NOMO-1 treated with dmso at 0.1 percent for 144 hours (cell line): ENCODE results near the gene IL1R1.
"Not testable (repeated sequence)": the region's sequence is repeated elsewhere in the genome, so short reads cannot be mapped to it uniquely, and the experiment has no call there.

Experiments used
- DNase-seq: peaks from one replicate; lab custom pipeline; 2025; ENCODE audit not compliant: unreplicated experiment; lab: John Stamatoyannopoulos, UW

IL1R1 gene

DNA sequence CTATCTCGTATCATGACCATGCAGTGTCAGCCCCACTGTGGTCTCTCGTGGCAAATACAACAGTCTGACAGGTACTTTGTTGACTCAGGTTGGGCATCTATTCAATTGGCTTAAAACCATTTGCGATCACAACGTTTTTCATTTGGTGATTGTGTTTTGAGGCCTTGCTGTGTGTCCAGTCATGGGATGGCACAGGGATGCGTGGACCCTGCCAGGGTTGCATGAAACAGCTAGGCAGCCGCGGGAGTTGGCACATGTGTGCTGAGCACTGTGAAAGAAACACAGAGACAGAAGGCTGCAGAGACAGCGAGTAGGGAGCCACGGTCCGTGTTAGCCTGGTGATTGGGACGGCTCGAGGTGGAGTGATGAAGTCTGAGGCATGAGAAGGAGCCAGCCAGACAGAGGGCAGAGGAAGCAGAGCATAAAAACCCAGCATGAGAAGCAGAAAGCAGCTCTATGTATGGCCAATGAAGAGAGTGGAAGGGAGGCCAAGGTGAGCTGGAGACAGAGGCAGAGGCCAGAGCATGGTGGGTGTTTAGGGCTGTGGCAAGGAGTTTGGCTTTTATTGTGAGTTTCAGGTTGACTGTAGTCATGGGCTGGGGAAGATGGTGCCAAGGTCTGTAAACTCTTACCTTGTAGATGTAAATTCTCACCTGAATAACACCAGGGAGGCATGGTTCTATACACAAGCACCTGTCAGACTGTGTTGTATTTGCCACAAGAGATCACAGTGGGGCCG is 31.8 kb upstream of the IL1R1 start:
- DNase-seq, result no peak

DNA sequence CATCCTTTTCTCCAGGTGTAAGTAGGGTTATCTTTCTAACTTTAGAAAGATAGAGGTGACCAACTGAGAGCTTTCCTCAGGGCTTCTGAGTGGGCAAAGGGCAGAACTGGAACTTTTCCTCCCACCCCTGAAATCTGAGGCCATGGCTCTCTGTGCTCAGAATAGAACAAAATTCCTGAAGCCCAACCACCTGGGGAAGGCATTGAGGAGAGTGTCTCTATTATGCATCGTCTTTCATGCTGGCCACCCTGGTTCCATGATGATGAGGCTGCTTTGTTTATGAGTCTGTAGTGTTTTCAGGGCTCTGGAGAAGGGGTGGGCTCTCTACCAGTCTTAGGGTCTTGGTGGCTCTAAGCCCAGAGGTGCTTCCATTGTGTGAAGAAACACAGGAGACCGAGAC is 30.7 kb upstream of the IL1R1 start:
- no peak for DNase-seq

DNA sequence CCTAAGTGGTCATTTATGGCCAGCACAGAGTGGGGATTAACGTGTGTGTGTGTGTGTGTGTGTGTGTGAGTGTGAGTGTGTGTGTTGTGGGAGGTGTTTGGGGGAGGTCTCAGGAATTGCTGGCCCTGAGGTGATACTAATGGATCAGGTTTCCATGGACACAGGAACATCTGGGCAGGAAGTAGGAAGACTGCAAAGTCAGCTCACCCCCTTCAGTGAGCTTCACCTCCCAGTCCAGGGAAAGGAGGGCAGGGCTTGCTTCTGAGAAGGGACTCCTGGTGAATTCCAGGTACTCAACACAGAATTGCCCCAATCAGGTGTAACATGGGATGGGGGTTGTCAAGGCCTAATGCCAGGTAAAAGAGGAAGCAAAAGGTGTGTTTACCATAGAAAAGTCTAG is 30.3 kb upstream of the IL1R1 start:
- DNase-seq, result no peak

DNA sequence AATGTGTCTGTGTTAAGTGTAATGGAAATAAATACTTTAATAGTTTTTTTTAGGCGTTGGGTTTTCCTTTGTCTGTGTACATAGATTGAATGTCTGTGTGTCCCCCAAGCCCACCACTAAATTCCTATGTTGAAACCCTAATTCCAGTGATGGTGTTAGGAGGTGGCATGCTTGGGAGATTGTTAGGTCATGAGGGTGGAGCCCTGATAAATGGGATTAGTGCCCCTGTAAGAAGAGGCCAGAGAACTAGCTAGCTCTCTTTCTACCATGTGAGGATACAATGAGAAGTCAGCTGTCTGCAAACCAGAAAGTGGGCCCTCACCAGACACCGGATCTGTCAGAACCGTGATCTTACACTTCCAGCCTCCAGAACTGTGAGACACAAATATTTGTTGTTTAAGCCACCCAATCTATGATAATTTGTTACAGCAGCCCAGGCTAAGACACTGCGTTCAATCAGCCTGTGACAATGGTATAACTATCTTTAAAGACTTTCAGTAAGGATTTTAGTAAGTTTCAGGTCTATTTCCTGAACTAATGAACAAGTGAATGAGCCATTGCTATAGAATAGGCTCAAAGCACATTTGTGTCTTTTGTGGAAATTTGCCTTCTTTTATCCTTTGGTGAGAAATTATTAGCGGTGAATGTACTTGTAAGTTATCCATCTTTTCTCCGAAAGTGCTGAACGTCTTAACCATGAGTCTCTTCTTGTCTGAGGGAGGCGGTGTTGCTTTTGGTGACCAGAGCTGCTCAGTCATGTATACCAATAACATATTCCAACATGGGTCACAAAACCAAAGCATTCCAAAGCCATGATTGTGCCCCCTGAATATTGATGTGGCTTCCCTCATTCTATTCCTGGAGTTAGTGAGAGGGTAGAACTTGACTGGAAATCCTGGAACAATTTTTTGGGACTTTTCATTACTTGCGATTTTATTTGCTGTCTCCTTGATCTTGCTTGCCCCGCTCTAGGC is 29.6 kb upstream of the IL1R1 start:
- no peak for DNase-seq

DNA sequence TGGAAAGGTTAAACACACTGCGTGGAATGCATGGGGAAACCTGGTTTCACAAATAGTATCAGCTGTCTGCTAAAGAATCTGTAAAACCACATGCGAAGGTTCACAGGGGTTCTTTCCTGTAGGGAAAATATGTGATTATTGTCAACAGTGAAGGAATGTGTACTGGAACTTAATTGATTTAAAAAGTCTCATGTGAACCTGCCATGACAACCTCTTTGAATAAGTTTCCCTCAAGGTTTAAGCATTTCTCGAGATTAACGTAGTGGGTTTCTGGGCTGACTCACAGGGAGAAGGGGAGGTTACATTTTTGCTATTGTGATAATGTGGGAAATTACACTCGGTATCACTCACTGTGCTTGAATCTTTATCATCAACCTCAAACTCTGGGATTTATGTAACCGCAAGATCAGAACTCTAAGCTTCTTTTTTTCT is 28.2 kb upstream of the IL1R1 start:
- no peak for DNase-seq

DNA sequence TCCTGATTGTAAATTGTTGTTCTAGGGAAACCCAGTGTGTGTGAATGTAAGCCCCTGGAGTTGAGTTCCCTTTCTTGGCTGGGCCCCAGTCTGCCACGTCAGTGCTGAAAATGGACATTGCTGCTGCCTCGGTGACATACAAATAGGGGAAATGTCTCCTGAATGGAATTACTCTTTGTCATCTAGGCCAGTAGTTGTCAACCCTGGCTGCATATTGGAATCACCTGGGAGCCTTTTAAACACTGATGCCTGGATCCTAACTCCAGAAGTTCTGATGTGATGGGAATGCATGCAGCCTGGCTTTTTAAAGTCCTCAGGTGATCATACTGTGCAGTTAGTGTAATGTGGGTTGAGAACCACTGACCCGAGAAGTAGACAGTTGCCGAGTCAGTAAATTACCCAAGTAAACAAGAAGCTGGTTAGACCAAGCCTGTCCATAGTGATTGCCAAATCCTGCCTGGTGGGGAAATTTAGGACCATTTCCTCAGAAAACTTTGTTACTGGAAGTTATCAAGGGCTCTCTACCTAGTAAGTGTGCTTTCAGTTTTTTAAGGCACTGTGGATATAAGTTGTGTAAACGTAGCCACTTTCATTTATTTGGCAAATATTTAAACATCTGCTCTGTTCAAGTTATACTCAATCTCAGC is 27.6 kb upstream of the IL1R1 start:
- DNase-seq, result no peak

DNA sequence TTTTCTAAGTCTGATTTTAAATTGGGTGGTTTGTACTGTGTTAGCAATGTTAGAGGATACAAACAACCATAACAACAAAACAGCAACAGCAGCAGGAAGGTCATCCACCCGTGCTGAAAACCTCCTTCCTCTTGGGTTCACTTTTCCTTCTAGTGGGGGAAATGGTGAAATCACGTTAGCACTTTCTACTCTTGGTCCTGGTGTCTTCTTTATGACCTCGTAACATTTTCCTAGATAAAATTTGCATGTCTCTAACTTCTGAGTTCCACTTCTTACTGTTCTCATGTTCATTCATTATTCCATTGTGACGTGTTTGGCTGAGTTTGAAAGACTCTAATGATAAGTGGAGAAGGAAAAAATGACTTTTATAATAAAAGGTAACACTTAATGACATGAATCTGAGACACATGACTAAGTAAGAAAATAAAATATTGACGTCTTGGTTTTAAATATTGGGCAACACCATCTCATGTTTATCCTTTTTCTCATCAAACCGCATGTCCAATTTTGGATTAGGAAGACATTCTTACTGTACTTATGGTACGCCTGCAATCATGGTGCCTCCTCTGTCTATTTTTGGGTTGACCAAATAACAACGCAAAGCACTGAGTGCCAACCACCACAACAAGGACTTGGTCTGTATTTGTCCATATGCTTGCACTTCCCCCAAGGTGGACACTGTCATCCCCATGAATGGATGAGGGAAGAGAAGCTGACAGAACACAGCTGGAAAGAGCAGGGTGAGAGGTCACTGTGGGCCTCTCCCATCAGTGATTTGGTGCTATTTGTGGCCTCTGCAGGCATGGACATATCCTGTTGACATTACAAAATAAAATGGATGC is 25.7 kb upstream of the IL1R1 start:
- DNase-seq, result no peak

DNA sequence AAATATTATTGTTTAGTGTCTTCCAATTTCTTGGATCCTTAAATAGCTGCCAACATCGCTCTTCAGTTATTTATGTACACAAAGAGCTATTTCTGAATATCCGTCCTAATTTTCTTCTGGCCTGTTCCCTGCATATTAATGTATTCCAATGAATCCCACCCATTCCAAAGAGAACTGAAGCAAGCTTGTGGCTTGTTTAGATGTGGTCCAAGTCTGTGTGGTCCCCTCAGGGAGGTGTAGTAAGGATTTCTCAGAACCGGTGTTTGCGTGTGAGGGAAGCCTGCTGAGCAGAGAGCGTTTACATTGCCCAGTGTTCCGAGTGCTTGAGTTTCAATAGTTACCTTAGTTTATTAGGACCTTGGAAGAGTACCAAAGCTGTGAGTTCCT is 25.1 kb upstream of the IL1R1 start:
- no peak for DNase-seq

DNA sequence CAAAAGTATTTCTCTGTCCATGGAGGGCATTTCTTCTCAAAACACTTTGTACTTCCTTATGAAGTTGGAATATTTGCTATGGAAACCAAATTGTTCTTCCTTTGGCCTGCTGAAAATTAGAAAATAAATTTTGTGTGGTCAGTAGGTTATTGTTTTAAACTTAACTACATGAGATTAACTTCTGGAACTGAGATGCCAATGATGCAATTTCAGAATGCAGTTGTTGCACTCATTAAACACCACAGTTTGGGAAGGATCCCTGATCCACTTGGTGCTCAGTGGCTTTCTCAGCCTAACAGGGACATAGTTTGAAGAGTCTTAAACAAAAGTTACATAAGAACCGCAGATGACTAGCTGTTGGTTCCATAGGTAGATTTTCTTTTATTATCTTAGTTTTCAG is 23.3 kb upstream of the IL1R1 start:
- no peak for DNase-seq

DNA sequence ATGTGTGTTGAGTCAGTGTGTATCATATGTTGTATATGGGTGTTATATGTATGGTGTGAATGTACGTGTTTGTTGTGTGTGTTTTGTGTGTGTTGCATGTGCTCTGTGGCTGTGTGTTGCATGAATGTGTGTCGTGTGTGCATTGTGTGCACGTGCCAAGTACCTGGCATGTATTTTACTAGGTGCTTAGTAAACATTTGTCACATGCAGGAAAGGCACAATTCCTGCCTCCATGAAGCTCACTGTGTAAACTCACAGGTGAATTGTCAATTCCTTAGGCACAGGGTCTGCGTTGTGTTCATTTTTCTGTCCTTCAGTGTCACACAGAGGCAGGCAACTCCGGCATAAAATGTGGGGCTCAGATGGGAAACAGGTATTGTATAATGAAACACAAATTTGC is 22.3 kb upstream of the IL1R1 start:
- DNase-seq, result no peak

DNA sequence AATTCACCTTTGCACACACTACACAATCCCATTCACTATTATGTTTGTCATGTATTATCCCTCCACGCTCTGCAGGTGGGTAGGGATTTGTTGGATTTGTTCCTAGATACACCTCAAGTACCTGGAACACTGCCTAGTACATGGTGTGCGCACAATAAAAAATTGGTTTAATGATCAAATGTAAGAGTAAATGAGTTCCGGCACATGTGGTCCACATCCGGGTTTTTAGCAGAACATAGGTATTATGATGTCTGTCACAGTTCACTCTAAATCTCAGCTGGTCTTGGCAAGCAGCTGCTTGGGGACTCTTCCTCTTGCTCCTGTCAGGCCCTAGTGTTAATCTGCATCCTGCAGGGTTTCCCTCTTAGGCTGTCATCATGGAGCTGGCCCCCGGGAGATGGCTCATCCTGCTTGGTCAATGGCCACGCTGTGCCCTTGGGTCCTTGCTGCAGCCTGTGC is 21.8 kb upstream of the IL1R1 start:
- no peak for DNase-seq

DNA sequence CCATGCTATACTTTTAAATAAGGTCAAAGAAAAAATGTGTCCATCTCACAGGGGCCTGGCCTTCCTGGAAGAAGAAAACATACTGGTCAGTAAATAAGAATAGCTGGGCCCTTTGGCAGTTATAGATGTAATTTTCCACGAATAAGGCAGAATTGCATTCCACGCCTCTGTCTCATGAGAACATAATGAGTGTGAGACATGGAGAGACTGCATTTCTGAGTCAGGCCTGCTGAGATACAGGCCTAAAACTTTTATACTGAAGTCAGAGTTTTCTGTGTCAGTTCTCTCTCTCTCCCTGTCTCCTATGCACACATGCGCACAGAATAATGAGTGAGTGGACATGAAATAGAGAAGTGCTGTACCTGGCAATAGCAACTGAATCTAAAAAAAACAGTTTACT is 20.4 kb upstream of the IL1R1 start:
- no peak for DNase-seq

DNA sequence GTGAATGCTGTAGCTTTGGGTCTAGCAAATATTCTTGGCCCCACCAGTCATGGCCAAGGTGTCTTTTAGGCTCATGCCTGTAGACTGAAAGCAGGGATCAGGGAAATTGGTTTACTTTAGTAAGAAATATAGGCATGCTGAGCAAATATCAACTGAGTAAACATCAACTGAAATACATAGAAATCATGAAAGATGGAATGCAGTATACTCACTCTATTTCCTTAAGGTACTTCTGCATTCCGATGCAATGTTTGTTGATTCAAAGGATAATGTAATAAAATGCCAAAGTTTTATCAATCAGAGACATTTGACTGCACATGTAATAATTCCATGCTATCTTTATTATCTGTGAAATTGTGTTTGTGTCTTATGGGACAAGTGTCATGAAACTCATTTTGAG is 19.6 kb upstream of the IL1R1 start:
- no peak for DNase-seq

DNA sequence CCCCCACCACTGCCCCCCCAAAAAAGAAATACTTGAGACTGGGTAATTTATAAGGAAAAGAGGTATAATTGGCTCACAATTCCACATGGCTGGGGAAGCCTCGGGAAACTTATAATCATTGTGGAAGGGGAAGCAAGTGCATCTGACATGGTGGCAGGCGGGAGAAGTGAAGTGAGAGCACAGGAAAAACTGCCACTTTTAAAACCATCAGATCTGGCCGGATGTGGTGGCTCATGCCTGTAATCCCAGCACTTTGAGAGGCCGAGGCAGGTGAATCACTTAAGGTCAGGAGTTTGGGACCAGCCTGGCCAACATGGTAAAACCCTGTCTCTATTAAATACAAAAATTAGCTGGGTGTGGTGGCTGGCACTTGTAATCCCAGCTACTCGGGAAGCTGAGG is 18.1 kb upstream of the IL1R1 start:
- not testable (repeated sequence) for DNase-seq

DNA sequence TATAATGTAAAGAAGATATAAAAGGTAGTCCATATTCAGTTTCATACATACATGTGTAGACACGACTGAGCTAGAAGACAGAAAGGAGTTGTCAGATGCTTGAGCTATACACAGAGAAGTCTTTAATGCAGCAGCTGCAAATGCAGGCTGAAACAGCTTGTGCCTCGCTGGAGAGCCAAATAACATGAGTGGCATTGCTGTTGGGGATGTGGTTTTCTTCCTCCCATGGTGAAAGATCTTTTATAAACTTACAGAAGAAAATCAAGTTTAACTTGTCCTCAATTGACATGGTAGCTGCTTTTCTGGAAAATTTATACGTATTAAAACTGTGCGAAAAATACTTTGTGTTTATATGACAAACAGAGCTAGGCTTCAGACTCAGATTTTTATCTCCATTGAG is 16.4 kb upstream of the IL1R1 start:
- no peak for DNase-seq

DNA sequence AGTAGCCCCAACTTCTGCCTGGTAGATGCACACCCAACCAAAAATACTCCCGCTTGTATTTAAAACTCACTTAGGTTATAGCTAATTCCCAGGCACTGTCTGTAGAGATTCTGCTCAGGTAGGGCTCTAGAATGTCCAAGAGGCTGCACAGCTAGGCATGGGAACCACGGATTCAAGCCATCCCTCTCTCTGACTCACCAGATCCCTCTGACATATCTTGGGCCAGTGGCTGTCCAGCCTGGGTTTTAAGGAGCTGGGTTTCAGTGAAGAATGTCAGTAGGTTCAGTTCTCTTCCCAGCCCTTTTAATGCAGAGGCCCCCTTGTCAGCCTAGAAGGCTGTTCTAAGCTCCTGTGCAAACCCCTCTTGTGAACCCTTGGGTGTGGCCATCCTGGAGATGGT is 15.9 kb upstream of the IL1R1 start:
- DNase-seq, result no peak

DNA sequence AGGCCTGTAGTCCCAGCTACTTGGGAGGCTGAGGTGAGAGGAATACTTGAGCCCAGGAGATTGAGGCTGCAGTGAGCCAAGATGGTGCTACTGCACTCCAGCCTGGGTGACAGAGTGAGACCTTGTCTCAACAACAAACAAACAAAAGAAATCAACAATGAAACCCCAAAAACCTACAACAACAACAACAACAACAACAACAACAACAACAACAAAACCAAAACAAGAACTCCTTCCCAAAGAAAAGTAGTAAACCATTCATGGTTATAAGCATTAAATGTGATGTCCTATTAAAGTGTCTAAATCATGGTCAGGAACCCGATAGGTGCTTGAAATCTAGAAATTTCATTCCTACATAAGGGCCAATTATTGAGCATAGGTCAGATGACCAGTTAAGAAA is 13.5 kb upstream of the IL1R1 start:
- no peak for DNase-seq

DNA sequence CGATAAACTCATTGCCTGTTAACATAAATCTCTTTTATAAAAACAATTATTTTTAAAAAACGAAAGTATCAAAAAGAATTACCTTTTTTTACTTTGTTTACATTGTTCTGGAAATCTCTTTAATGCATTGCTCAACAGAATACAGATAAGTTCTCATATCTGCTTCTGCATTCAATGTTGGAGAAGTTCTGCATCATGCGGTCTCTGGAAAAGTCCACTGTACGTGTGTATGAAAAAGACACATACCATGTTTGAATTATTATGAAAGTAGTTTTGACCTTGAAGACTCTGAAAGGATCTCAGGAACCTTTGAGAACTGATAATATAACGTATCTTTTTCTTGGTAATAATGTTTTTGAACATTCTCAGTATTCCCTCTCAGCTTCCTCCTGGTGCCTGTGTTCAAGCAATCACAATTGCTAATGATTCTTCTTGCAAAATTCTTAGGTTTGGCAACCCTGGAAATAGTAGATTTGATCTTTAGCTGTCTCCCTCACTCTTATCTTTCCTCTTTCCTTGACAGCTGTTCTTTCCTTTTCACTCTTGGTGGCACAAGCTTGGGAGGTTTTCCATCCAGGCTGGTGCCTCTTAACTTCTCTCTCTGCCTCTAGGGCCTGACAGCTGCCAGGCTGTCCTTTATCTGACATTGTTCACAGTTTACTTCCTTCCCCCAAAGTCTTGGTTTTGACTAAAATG is 12.4 kb upstream of the IL1R1 start:
- no peak for DNase-seq

DNA sequence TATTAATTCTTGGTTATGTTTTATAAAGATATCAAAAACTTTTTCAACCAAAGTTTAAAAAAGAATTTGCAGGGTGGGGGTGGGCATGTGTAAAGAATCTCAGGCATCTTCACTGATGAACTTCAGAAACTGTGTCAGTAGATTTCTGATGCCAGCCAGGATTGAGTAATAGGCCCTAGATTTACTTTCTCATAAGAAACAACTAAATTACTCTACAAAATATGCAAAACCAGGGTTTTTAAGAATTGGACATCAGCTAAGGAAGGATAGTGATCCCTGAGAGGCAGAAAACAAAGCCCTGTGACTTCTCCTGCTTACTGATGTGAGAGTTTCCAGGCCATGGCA is 11.9 kb upstream of the IL1R1 start:
- no peak for DNase-seq

DNA sequence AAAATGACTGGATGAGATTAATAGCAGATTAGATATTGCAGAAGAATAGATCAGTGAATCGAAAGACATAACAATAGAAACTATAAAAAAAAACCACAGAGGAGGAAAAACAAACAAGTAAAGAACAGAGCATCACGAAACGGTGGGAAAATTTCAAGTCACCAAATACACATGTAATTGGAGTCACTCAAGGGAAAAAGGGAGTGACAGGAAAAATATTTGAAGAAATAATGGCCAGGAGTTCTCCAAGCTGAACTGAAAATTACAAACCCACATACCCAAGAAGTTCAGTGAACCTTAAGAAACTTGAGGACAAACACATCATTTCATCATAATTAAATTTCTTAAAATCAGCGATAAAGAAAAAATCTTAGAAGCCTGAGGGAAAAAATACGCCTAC is 11.0 kb upstream of the IL1R1 start:
- no peak for DNase-seq
